ENCODE measurements around the gene TMEM144. TPM values are rescaled to one million over a fixed set of nuclear protein-coding genes. Genes with fewer than 3 reads are reported as not detected.
"Not testable (repeated sequence)": the region's sequence is repeated elsewhere in the genome, so short reads cannot be mapped to it uniquely, and the experiment has no call there.

Gene TMEM144
- polyA plus RNA-seq, 4 donors, result 5.1 to 8.9 (median 5.8) TPM

DNA sequence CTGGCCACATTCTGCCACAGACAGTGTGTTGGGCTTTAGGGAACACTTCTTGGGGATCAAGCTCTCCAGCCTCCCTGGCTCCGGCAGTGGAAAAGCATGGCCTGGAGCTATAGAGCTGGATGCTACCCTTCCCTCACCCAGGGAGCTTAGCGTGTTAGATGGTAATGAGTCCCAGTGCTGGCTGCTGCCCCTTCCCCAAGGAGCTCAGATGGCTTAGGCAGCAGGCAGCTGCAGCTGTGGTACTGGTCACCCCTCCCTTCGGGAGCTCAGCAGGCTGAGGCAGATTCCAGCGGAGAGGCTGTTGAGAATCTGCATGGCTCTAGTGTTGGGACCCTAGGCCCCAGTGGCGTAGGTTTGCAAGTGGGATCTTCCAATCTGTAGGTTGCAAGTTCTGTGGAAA lies 19.5 kb downstream of the TMEM144 start:
- no peak for DNase-seq (ENCODE audit: low read depth in 4 of 4, low spot score in 3 of 4)

DNA sequence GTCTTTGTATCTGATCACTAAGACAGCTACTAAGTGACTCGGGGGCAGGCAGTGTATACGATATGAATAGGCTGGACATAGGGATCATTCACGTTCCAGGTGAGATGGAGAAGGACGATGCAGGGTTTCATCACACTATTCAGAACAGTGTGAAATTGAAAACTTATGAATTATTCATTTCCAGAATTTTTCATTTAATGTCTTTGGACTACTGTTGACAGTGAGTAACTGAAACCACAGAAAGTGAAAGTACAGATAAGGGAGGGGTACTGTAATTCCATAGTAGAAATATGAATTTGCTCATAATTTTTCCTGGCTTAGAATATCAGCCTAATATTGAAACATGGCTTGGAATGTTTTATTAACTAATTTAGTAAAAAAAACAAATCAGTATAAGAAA lies 24.4 kb downstream of the TMEM144 start:
- no peak for DNase-seq (ENCODE audit: low read depth in 4 of 4, low spot score in 3 of 4)

DNA sequence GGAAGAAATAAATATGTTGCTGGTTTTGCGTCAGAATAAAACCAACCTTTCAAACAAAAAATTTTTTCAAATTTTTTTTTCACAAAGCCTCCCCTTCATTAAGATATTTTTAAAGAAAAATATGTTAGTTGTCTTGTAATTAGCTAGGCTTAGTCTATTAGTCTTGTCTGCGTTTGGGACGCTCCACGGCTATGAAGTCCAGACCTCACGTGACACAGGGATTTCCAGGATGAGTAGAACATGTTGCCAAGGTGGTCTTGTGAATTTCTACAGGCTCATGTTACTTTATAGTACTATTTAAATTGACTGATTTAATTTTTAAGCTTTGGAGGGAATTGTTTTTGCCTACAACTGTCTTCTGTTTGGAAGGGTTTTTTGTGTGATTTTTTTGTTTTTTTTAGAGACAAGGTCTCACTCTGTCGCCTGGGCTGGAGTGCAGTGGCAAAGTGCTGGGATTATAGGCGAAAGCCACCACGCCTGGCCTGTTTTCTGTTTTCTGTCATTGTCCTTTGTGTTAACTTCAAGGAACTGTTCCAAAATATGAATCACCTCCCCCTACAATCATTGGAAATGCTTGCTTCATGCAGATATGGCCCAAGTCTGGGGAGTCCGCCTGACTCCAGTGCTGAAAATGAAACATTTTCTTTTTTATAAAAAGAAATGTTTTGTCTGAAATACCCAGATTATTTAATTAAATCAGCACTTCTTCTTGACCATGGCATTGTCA lies 26.2 kb downstream of the TMEM144 start:
- no peak for DNase-seq (ENCODE audit: low read depth in 4 of 4, low spot score in 3 of 4)

DNA sequence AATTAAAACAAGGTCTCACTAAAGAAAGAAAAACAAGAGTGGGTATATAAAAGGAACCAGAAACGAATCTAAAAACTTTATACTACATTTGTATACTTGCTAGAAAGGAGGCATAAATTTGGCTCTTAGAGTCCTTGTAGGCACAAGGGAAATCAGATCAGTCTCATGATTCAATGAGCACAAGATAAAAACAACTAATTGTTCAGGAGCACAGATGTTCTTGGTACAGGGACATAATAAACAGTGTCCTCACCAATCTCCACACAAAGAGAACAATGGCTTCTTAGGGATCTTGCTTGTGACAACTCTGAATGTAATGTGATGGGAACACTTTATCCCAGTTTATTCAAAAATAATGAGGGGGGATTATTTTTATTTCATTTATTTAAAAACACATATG lies 28.3 kb downstream of the TMEM144 start:
- no peak for DNase-seq (ENCODE audit: low read depth in 4 of 4, low spot score in 3 of 4)

DNA sequence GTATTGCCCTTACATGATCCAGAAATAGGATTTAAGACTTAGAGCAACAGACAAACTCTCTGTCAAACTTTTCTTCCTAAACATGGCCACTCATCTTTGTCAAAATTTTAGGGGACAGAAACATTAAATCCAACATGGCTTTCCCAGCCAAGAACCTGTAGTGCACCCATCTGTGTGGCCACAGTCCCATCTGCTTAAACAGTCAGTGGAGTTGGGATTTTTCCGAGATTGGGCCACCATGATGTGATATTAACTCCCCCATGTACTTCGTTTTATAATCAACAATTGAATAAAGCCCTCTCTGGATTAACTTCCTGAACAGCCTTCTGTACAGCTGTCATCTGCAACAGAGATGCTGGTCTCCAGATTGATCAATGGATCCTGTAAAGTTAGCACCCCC lies 28.9 kb downstream of the TMEM144 start:
- DNase-seq (ENCODE audit: low read depth in 4 of 4, low spot score in 3 of 4), result no peak

DNA sequence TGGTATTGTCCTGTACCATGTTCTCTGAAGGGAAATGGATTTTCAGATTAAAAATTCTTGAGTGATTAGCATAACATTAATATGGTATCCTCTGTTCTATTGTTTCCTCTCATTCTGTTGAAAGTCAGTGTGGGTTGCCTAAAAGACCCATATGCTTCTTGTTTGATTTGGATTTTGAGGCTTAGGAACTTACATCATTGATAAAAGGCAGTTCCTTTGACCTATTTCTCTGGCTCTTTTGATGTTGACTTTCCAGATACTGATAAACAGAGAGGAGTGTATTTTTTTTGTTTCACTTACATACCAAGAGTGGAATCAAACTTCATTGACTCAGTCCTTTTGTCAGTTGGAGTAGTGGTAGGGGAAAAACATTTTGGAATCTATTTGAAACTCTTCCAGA lies 32.8 kb downstream of the TMEM144 start:
- DNase-seq (ENCODE audit: low read depth in 4 of 4, low spot score in 3 of 4), result no peak

DNA sequence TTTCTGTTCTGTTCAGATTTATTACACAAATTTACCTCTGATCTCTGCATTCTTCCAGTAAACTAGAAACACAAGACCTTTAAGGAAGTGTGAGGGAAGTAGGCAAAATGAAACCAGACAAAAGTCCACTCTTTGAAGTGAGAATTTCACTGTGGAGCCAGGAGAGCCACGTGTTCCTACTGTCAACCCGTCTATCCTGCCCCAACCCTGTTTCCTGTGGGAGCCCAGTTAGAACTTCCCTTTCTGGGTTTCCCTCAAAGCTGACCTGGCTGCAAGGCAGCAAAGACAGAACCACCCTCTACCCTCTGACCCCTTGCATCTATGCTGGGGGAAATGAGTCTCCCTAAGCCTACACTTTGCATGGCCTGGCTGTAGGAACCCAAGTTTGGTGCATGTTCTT lies 40.0 kb downstream of the TMEM144 start:
- no peak for DNase-seq (ENCODE audit: low read depth in 4 of 4, low spot score in 3 of 4)

DNA sequence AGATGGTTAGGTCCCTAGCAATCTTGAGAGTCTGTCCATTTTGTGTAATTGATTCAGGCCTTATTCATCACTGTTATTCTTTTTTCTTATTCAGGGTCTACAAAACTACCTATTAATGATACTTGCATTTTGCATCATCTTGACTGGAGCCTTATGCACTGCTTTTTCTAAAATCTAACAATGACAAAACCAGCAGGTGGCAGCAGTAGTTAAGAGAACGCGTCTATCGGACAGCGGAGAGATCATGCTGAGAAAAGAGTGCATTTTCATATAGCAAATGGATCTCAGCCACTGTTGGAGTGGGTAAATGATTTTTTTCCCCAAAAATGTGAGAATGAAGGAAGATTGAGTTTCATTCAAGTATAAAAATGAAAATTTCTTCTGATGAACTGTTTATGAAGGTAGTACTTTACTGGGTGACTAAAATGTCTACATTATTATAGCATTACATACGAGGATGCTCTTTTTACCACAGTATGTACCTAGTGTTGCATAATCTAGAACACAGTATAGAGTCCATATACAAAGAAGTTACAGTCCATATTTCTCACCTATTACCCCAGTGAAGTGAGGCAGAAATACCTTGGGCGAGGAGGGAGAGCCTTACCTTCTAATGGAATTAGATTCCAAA lies 43.2 kb downstream of the TMEM144 start:
- DNase-seq (ENCODE audit: low read depth in 4 of 4, low spot score in 3 of 4), result peak; percentile 28 to 47 (median 32)

DNA sequence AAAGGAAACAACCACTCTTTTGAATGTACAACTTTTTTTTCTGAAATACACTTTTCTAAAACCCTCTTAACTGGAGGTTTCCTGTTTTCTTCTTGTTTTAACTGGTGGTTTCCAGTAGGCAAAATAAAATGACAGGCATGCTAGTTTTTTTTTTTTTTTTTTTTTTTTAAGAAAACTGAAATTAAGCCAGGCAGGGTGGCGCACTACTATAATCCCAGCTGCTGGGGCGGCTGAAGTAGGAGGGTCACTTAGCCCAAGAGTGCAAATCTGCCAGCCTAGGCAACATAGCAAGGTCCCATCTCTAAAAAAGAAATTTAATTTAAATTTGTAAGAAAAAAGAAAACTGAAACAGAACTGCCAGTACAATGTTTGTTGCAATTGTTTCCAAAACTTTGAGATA lies 44.0 kb downstream of the TMEM144 start:
- DNase-seq (ENCODE audit: low read depth in 4 of 4, low spot score in 3 of 4), result no peak

DNA sequence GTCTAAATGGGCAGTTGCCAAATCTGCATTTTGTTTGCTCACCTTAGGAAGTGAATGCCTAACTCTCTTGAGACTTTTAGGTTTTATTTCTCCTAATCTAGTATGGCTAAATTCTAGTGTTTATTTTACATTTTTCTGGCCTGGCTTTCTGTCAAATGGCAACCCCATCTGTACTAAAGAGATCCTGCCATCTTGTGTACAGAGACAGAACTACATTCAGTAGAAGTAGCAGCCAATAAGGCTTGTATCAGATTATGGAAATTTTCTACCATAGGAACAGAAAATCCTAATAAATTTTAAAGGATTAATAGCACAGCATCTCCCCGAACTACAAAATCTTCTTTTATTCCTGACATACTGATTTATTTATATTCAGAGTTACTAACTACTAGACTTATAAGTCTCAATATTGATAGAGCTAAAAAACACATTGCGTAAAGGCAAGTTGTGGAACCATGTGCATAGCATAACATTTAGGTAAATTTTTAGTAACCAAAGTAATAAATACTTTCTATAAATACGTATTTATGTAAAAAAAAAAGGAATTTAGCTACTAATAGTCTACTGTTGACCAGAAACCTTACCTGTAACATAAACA lies 45.5 kb downstream of the TMEM144 start:
- peak in 2 of 4 donors; percentile 10 to 16 for DNase-seq (ENCODE audit: low read depth in 4 of 4, low spot score in 3 of 4)

DNA sequence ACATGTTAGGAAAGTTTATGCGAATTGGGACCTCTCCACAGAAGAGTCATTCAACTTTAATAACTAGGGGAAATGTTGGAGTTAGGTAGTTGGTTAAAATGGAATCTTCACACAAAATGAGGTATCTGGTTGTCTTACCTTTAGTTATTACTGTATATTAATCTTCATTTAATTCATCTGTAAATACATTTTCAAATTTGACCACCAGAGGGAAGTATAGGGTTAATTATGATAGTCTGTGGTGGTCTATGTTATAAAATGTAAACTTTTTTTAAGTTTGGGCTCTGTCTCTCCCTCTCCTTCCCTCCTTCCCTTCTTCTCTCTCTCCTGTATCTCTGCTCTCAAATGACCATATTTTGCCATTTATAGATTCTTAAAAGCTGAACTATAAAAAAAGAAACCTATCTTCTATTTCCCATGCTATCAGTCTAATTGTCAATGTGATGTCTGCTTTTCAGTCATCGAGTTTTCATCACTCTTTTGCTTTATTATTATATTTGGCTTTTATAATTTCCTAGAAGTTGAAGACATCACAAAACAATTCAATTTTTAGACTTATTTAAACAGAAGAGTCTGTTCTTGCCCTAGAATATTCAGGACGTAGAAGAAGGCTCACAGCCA lies 49.8 kb downstream of the TMEM144 start:
- peak in 1 of 4 donors; percentile 12 for DNase-seq (ENCODE audit: low read depth in 4 of 4, low spot score in 3 of 4)

DNA sequence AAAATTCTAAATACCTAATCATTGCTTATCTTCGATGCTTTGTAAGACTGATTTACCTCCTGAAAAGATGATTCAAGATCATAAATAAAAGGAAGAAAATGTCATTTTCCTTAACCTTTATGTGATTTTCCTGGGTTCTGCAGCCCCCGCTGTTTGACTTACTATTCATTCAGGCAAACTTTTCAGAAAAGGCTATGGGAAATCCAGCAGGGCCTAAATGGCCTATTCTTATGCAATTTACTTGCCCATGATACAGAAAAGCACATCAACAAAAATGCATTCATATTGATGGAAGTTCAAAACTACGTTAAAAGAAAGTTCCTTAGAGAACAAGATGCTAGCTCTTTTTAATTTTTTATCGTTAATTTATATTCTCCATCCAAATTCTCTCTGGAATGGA lies 51.2 kb downstream of the TMEM144 start:
- DNase-seq (ENCODE audit: low read depth in 4 of 4, low spot score in 3 of 4), result no peak

DNA sequence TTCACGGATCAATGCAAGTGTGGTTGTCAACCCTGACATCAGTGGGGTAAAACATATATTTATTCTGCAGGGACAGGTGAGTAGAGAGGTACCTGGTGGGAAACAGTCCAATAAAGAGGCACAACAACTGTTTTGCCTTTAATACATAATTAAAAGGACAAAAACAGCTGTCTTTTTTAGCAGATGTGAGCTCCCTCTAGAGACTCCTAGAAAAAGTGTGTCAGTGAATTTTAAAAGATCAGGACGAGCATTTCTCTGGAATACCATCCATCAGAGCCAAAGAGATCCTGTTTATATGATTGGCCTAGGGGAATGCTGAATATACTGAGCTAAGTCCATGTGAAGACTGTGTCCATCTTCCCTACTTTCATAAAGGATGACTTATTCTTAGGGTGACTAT lies 58.3 kb downstream of the TMEM144 start:
- DNase-seq (ENCODE audit: low read depth in 4 of 4, low spot score in 3 of 4), result no peak

DNA sequence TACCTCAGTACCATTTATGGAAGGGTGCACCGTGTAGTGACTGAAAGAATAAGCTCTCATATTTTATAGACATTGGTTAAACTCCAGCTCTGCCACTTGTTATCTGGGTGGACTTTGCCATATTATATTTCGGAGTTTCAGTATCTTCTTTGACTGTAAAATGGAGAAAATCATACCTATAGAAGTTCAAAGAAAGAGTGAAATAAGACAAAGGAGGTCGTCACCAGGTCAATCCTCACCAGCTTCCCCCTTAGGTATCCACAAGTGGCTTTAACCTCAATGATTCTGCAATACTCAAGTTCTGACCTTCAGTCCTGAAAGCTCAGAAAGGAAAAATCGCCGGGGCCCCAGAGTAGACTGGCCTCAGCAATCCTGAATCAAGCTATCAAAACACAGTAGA lies 64.3 kb downstream of the TMEM144 start:
- DNase-seq (ENCODE audit: low read depth in 4 of 4, low spot score in 3 of 4), result no peak

DNA sequence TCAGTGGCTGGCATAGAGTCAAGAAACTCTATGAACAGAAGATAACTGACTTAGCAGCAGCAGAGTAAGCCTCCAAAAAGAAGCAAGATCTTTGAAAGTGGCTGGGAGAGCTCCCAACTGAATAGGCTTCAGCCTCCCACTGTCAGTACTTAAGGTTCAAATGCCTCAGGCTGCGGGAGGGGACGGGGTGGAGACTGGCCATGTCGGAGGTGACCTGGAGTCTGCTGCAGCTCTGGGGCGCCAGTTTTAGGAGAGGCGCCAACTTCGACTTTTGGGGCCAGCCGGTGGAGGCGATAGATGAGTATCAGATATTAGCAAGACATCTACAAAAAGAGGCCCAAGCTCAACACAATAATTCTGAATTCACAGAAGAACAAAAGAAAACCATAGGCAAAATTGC lies 67.3 kb downstream of the TMEM144 start:
- no peak for DNase-seq (ENCODE audit: low read depth in 4 of 4, low spot score in 3 of 4)

DNA sequence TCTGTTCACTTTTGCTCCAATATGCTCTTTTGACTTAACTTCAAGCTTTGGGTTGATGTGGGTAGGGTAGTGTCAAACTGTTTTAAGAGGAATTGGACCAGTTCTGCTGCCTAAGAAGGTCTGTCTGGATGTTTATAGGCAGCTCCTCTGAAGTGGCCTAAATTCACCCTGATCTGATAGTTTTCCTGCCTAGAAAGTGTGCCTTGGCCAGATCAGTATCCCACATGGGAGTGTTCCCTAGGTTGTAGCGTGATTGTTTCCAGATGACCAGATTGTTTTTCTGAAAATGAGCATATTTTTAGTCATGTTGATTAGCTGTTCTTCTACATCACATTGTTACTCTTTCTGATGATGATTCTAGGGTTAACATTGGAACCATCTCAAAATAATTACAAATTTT lies 68.8 kb downstream of the TMEM144 start:
- DNase-seq (ENCODE audit: low read depth in 4 of 4, low spot score in 3 of 4), result not testable (repeated sequence)

DNA sequence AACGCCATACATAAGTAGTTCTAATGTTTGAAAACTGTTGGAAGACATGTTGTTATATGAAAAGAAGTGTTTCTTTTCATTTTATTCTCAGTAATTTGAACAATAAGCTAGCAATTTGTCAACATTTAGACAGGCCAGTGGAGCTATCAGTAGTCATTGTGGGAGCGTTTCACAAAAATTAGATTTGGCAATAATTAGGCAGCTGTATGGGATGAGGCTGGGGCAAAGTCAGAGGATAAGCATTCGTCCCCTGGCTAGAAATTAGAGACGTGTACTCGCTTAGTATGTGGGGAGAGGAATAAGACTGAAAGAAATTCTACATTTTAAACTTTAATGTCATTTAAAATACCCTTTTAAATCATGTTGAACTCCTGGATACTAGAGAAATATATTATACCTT lies 70.6 kb downstream of the TMEM144 start:
- no peak for DNase-seq (ENCODE audit: low read depth in 4 of 4, low spot score in 3 of 4)

DNA sequence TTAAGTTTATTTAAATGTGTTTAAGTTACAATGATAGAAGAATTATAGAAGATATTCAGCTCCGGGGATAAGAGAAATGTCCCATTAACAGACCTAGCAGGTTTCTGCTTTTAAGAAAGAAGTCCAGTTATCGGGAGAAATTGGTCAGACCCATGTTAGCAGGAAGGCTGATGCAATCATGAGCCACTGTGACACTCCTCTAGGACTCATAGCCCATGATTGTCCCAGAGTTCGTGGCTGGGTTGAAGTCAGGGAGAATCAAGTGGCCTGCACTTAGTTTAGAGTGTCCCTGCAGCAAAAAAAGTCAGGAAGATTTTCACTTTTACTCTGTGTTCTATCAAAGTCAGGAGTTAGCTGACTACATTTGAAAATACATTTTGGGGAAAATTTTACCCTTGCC lies 72.0 kb downstream of the TMEM144 start:
- no peak for DNase-seq (ENCODE audit: low read depth in 4 of 4, low spot score in 3 of 4)

DNA sequence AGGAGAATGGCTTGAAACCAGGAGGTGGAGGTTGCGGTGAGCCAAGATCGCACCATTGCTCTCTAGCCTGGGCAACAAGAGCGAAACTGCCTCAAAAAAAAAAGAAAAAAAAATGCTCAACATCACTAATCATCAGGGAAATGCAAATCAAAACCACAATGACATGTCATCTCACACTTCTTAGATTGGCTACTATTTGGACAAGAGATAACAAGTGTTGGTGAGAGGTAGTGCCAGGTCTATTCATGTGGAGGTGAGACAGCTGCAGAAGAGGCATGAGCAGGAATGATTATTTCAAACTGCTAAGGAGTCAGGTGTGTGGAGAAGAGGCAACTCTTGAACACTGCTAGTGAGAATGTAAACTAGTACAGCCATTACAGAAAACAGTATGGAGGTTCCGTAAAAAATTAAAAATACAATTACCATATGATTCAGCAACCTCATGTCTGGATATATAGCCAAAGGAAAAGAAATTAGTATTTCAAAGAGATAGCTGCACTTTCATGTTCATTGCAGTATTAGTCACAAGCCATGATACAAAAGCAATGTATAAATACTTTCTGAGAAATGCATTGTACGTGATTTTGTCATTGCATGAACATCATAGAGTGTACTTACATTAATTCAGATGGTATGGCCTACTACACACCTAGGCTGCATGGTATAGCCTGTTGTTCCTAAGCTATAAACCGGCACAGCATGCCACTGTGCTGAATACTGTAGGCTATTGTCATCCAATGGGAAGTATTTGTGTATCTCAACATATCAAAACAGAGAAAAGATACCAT lies 75.3 kb downstream of the TMEM144 start:
- no peak for DNase-seq (ENCODE audit: low read depth in 4 of 4, low spot score in 3 of 4)

DNA sequence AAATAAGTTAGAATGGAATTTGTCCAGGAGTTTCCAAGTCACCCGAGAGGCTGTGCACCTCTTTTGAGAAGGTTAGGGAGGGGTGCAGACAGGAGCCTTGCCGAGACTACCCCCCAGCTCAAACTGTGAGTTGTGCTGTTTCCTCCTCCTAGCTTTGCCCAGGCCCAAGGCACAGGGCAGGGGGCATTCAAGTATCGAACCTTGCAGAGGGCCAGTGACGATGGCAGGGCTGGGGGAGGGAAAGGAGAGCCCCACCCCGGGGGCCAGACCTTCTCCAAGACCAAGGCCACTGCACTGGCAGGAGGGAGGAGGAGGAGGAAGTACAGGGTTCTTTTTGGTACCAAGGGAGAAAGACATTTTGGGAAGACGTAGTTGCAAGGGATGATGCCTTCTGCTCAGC lies 80.6 kb downstream of the TMEM144 start:
- DNase-seq (ENCODE audit: low read depth in 4 of 4, low spot score in 3 of 4), result no peak
